ENCODE data around the gene MBP. TPM values are rescaled to one million over a fixed set of nuclear protein-coding genes. Genes with fewer than 3 reads are reported as not detected.
A peak's percentile ranks its signal among the peaks of the same experiment; 100 is the strongest.

MBP gene
- total RNA-seq, 2 donors from 2014 or later, result 43.0 to 65.8 TPM

- no peaks in the 10 kb centered on the region for H3K9me3 ChIP-seq
- no peak overlapping the region for H3K27ac ChIP-seq
- DNase-seq, result no peak
- H3K4me3 ChIP-seq, result no peak overlapping the region
- no peaks in the 10 kb centered on the region for H3K36me3 ChIP-seq
- no peak for TF ChIP-seq CTCF (IDR thresholded peaks at IDR 0.05)
- no peak overlapping the region for H3K9ac ChIP-seq (ENCODE audit: low read depth in 2 of 2, low read length in 2 of 2)
- peaks cover 3% of the 10 kb centered on the region for H3K4me1 ChIP-seq
- intact Hi-C loops (cut with DNase I), result no loop called here
- H3K27me3 ChIP-seq, result no peaks in the 10 kb centered on the region
Observed at GRCh38 chr18:77136871-77137665, 4.5 kb upstream of the MBP start.

GRCh38 chr18:77136076-77136718 is 3.6 kb upstream of the MBP start:
- Histone ChIP-seq H3K4me3 (no peak overlapping the region), H3K9ac (ENCODE audit: low read depth in 2 of 2, low read length in 2 of 2) (no peak overlapping the region), H3K9me3 (no peaks in the 10 kb centered on the region), H3K27ac (no peak overlapping the region), H3K4me1 (peaks cover 3% of the 10 kb centered on the region), H3K27me3 (no peaks in the 10 kb centered on the region), H3K36me3 (no peaks in the 10 kb centered on the region)
- TF ChIP-seq CTCF (IDR thresholded peaks at IDR 0.05), result no peak
- DNase-seq, result no peak
- intact Hi-C loops (cut with DNase I), result no loop called here

- Histone ChIP-seq H3K4me1 (peaks cover 3% of the 10 kb centered on the region), H3K27ac (no peak overlapping the region), H3K36me3 (no peaks in the 10 kb centered on the region), H3K9ac (ENCODE audit: low read depth in 2 of 2, low read length in 2 of 2) (no peak overlapping the region), H3K9me3 (no peaks in the 10 kb centered on the region), H3K27me3 (no peaks in the 10 kb centered on the region), H3K4me3 (no peak overlapping the region)
- intact Hi-C loops (cut with DNase I), result no loop called here
- no peak for TF ChIP-seq CTCF (IDR thresholded peaks at IDR 0.05)
- DNase-seq, result no peak
Observed at GRCh38 chr18:77135339-77136075, 2.9 kb upstream of the MBP start.

GRCh38 chr18:77134611-77135010 is 2.0 kb upstream of the MBP start:
- peaks cover 12% of the 10 kb centered on the region for H3K4me1 ChIP-seq
- no peak for DNase-seq
- H3K27me3 ChIP-seq, result no peaks in the 10 kb centered on the region
- H3K9me3 ChIP-seq, result no peaks in the 10 kb centered on the region
- H3K9ac ChIP-seq (ENCODE audit: low read depth in 2 of 2, low read length in 2 of 2), result no peak overlapping the region
- intact Hi-C loops (cut with DNase I), result no loop called here
- no peak for TF ChIP-seq CTCF (IDR thresholded peaks at IDR 0.05)
- H3K4me3 ChIP-seq, result no peak overlapping the region
- no peak overlapping the region for H3K27ac ChIP-seq
- no peaks in the 10 kb centered on the region for H3K36me3 ChIP-seq

GRCh38 chr18:77133835-77134496 is 1.4 kb upstream of the MBP start:
- Histone ChIP-seq H3K27me3 (no peaks in the 10 kb centered on the region), H3K36me3 (no peaks in the 10 kb centered on the region), H3K4me1 (peaks cover 12% of the 10 kb centered on the region), H3K9me3 (no peaks in the 10 kb centered on the region), H3K9ac (ENCODE audit: low read depth in 2 of 2, low read length in 2 of 2) (peak overlapping the region in 1 of 2 donors; percentile 73), H3K4me3 (peak overlapping the region; percentile 91), H3K27ac (peak overlapping the region; percentile 97)
- TF ChIP-seq CTCF (IDR thresholded peaks at IDR 0.05), result no peak
- intact Hi-C loops (cut with DNase I), result no loop called here
- DNase-seq, result peak; percentile 48
